Pancreas (tissue), 10 donors: ENCODE measurements around the gene EML6. TPM values are rescaled to one million over a fixed set of nuclear protein-coding genes. Genes with fewer than 3 reads are reported as not detected.

ENCODE experiments used
- ATAC-seq, 4 donors: fragments of 200-7000 bp; cut with Tn5 transposase; one replicate each; pipeline versions ENCODE4 v1.8.0 to v1.9.1; 2020; ENCODE audit warnings: mild to moderate bottlenecking in 4 of 4, moderate library complexity in 4 of 4
- DNase-seq, 6 donors: peaks; one replicate each; pipeline ENCODE4 v3.0.0-alpha.2; 2020
- FAIRE-seq: peaks from 2 replicates; lab custom pipeline; 2012; peaks lifted over from hg19 to GRCh38; lab: Jason Lieb, UNC
- H3K27ac ChIP-seq, 4 donors: fragments of 200-600 bp; sonication (generic); 1 replicate in 3 of 4; 2 replicates in 1 of 4; pipeline versions ENCODE4 v1.5.0 to v1.8.0; 2020
- H3K27me3 ChIP-seq, 4 donors: fragments of 200-600 bp; one replicate each; pipeline ENCODE4 v1.8.0; 2021
- H3K36me3 ChIP-seq, 3 donors: fragments of 200-600 bp; sonication (generic) in 1 of 3; one replicate each; pipeline versions ENCODE4 v1.5.0 to v1.8.0; 2020 to 2021
- H3K4me1 ChIP-seq, 3 donors: fragments of 200-600 bp; one replicate each; pipeline ENCODE4 v1.8.0; 2021
- H3K4me3 ChIP-seq, 4 donors: fragments of 200-600 bp; sonication (generic) in 2 of 4; one replicate each; pipeline versions ENCODE4 v1.5.0 to v1.8.0; 2020 to 2021
- H3K9me3 ChIP-seq, 4 donors: fragments of 200-600 bp; one replicate each; pipeline ENCODE4 v1.8.0; 2021
- CTCF ChIP-seq, 4 donors: fragments of 200-600 bp; sonication (generic) in 3 of 4; IDR thresholded peaks; one replicate each; pipeline versions ENCODE4 v1.5.0 to v1.8.0; 2021; ENCODE audit warnings: antibody characterized with exemption in 4 of 4
- WGBS, 2 donors: extraction: QIAGEN DNeasy Blood & Tissue Kit; methylation state at CpG; one replicate each; pipeline ENCODE4 v1.1.7; 2013; 5-methylcytosine and 5-hydroxymethylcytosine counted together
- intact Hi-C, 3 donors: fragments of 100-400 bp; cut with DNase I; formaldehyde crosslinking; loops; one replicate each; pipeline versions ENCODE4 v1.11.1 to v1.14.2; 2022
- polyA plus RNA-seq, 2 donors: library from polyadenylated mRNA; stranded (reverse); fragments of 200-250 nt; gene quantifications; one replicate each; pipeline ENCODE4 v1.2.3, GENCODE V29; 2013
- total RNA-seq, 6 donors: library from RNA; stranded (reverse); fragmentation: NEBNext Ultra II Directional in 4 of 6; extraction: Animal tissue kit (Norgen Biotek cat#: 25700) in 4 of 6; gene quantifications; one replicate each; pipeline versions ENCODE4 v1.2.1 to v1.2.4, GENCODE V29; 2021 to 2023
- donor health status: healthy with polysubstance abuse.
- donor health status: DM: no; HTN: no; CAD: no; lungs with moderate emphysema.
- donor health status: DM: no; HTN: no; CAD: no.
- donor health status: control.
- donor health status: control.
- donor health status: Bipolar disorder and iron deficiency.
- donor health status: DM: yes; HTN: yes; CAD: no.
- donor health status: DM: no; HTN: no; CAD: no.
- donor health status: DM: no; HTN: no; CAD: no.
- donor health status: DM: yes; HTN: yes; CAD: no.

The EML6 gene
- total and polyA plus RNA-seq, 8 donors: 1.2 to 4.9 (median 2.2) TPM

GRCh38 chr2:54685263-54685775, 38.1 kb upstream of the EML6 start:
- H3K27ac ChIP-seq: no peak overlapping the region

GRCh38 chr2:54687595-54688152, 35.8 kb upstream of the EML6 start:
- intact Hi-C loops: no loop called here
- FAIRE-seq (no peak), ATAC-seq (no peak), DNase-seq (no peak)
- no peak overlapping the region for H3K4me3 ChIP-seq
- TF ChIP-seq CTCF (IDR thresholded peaks at IDR 0.05): no peak
- no peak overlapping the region for H3K27ac ChIP-seq
- WGBS, 2 donors: 79 to 87% methylated on average over 4 of the region's 4 CpGs
- no peaks in the 10 kb centered on the region for H3K27me3 ChIP-seq
- no peaks in the 10 kb centered on the region for H3K36me3 ChIP-seq
- H3K4me1 ChIP-seq: peaks cover 0 to 5% (median 0%) of the 10 kb centered on the region in 3 donors
- H3K9me3 ChIP-seq: no peaks in the 10 kb centered on the region

More at GRCh38 chr2:54685263-54685775, 38.1 kb upstream of the EML6 start:
- Histone ChIP-seq H3K27me3 (no peaks in the 10 kb centered on the region), H3K4me3 (no peak overlapping the region), H3K4me1 (no peaks in the 10 kb centered on the region), H3K36me3 (no peaks in the 10 kb centered on the region), H3K9me3 (no peaks in the 10 kb centered on the region)
- ATAC-seq (no peak), DNase-seq (no peak), FAIRE-seq (no peak)
- 69 to 77% methylated on average over 4 of the region's 4 CpGs for WGBS, 2 donors
- TF ChIP-seq CTCF (IDR thresholded peaks at IDR 0.05): no peak
- intact Hi-C loops: no loop called here

GRCh38 chr2:54691445-54692135, 31.9 kb upstream of the EML6 start:
- no peak for TF ChIP-seq CTCF (IDR thresholded peaks at IDR 0.05)
- Histone ChIP-seq H3K9me3 (no peaks in the 10 kb centered on the region), H3K36me3 (no peaks in the 10 kb centered on the region), H3K4me3 (no peak overlapping the region), H3K4me1 (peaks cover 0 to 5% (median 0%) of the 10 kb centered on the region in 3 donors), H3K27ac (peak overlapping the region in 1 of 4 donors; percentile 16), H3K27me3 (no peaks in the 10 kb centered on the region)
- FAIRE-seq (no peak), DNase-seq (no peak), ATAC-seq (peak; percentile 75 to 91 (median 84))
- intact Hi-C loops: no loop called here
- 42 to 52% methylated on average over 8 of the region's 8 CpGs for WGBS, 2 donors

- no peak for ATAC-seq
- no peak for DNase-seq
- Histone ChIP-seq H3K27me3 (no peaks in the 10 kb centered on the region), H3K36me3 (no peaks in the 10 kb centered on the region), H3K4me3 (no peak overlapping the region), H3K27ac (no peak overlapping the region), H3K4me1 (peaks cover 0 to 5% (median 0%) of the 10 kb centered on the region in 3 donors), H3K9me3 (no peaks in the 10 kb centered on the region)
- FAIRE-seq: no peak
- intact Hi-C loops: no loop called here
- TF ChIP-seq CTCF (IDR thresholded peaks at IDR 0.05): no peak
These were observed 30.9 kb upstream of the EML6 start for GRCh38 chr2:54692556-54692955.

GRCh38 chr2:54695378-54695777, 28.1 kb upstream of the EML6 start:
- WGBS, 2 donors: 93 to 95% methylated on average over 4 of the region's 4 CpGs
- Histone ChIP-seq H3K27ac (no peak overlapping the region), H3K4me3 (no peak overlapping the region), H3K27me3 (no peaks in the 10 kb centered on the region), H3K9me3 (no peaks in the 10 kb centered on the region), H3K36me3 (no peaks in the 10 kb centered on the region), H3K4me1 (peaks cover 0 to 5% (median 0%) of the 10 kb centered on the region in 3 donors)
- no peak for ATAC-seq
- TF ChIP-seq CTCF (IDR thresholded peaks at IDR 0.05): no peak
- intact Hi-C loops: no loop called here
- FAIRE-seq: no peak
- no peak for DNase-seq
